GM18858 (cell line): Measurements from ENCODE around the gene SRSF2.
"Not testable (repeated sequence)": the region's sequence is repeated elsewhere in the genome, so short reads cannot be mapped to it uniquely, and the experiment has no call there.

Experiments
- ATAC-seq: cut with Tn5 transposase; IDR thresholded peaks from one replicate; pipeline ENCODE4 v1.9.1; 2021; ENCODE audit not compliant: unreplicated experiment

Gene SRSF2

DNA sequence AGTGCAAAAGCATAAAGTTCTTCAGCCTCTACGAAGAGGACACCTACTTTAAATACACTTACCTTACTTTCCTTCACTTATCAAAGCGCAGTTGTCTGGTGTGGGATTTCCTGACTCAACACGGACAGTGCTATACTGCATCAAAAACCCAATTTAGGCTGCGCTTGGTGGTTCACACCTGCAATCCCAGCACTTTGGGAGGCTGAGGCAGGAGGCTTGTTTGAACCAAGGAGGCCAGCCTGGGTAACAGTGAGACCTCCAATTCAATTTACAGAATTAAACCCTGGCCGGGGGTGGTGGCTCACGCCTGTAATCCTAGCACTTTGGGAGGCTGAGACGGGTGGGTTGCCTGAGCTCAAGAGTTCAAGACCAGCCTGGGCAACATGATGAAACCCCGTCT is 14.9 kb downstream of the SRSF2 start:
- no peak for ATAC-seq

DNA sequence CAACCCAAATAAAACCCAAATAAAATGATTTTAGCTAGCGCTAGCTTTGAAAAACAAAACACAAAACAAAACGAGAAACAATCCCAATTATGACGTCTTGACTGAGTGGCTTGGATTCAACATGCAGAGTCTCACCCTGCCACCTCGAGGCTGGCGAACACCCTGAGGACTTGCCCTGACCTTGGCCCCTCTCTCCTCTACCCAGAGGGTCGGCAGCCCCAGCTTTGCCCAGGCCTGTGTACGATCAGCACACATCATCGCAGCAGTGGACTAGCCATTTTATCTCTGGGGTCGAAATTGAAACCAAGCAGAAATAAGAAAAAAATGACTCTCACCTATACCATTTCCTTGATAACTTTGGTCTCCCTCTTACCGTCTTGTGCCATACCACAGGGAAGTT is 15.7 kb downstream of the SRSF2 start:
- no peak for ATAC-seq

DNA sequence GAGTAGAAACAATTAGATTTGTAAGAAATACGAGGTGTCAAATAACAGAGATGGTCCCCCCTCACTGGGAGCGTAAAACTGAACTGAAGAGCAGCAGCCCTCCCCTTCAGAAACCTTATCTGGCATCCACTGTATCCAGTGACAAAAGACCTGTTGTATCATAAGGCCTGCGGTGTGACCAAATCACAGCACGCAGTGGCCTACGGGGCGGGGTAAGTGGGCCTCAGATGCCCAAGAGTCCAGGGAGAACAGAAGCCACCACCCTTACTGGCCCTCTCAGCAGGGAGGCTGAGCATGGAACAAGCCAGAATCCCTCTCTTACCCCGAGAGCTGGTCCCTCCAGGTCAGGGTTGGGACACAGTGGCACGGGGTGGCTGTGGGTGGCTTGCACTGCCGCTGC is 16.2 kb downstream of the SRSF2 start:
- no peak for ATAC-seq

DNA sequence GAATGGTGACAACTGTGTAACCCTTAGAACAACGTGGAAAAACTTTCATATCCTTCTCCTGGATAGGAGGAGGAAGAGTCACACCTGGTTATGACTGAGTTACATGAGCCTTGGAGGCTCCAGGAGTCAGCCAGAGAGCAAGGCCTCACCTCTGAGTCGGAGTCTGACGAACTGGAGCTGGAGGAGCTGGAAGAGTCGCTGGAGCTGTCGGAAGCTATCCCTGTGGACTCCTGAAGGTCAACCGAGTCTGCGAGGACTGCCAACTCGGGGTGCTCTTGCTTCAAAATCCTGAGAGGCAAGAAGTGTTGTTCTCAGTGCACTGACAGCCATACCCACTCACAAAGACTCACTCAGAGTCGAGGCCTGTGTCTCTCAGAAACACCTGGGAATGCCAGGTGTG is 16.9 kb downstream of the SRSF2 start:
- ATAC-seq = no peak

DNA sequence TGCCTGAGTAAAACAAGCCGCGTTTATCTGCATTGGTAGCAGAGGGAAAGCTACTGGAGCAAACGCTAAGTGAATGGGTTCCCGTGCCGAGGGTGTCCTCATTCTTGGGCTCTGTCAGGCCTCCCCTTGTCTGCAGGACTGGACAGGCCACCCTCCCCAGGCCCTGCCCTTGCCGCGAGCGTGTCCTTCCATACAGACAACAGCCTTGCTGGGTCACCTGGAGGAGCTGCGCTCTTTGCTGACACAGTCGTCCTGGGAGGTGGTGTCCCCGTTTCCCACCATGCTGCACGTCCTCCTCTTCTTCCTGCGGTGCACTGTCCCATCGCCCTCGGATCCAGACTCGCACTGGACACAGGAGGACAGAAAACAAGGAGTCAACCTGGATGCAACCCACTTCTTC is 18.6 kb downstream of the SRSF2 start:
- no peak for ATAC-seq

DNA sequence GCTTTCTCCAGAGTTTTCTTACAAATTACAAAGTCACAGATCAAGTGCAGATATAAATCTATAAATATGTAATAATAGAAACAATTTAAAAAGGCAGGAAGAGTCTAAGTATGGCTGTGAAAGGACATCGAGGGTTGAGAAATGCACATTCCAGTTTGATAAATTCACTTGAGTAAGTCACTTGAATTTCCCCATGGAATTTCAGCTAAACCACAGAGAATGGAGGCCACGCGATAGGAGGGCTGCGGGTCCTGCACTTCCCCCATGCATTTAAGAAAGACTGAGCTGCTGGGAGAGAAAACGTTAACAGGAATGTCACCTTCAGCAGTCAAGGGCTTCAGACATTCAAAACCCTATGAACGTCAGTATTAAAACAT is 20.3 kb downstream of the SRSF2 start:
- no peak for ATAC-seq

DNA sequence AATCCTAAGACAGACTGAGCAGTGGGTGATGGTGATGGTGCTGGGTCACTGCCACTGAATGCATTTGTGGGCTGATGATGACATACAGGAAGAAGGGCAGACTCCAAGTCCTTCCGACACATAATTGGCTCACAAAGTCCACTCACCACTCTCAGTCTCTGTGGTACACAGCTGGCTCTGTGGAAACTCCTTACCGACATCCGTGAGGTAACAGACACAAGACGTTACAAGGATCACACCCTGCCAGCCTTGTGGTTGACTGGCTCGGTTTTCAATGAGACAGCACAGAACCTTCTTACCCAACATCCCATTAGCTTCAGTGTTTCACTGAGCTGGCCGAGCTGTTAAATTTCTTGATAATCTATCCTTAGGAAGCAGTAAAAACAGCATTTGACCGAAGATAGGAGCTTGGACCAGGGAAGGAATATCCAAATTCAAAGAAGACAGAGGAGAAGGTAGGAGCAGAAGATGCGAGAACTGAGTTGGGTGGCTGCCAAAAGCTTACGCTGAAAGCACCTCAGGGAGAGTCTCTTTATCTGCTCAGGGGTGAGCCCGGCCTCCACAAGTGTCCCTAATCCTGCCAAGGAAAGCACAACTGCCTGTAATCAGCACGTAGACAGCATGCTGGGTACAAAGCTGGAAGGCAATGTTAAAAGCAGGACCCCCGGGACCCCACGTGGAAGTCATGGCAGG is 20.8 kb downstream of the SRSF2 start:
- no peak for ATAC-seq

DNA sequence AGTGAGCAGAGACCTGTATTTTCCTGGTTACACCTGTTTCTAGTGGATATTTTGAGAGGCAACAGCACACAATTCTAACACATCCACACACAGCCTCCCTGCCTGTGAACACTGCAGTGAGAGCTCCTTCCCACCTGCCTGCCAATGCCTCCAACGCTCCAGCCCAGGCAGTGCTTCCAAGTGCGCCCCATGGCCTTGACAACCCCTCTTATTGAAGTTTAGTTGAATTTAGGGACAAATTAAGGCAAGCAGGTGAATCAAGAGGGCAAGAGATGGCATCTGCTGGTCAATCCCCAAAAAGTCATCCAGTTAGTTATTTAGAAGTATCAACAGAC is 21.7 kb downstream of the SRSF2 start:
- no peak for ATAC-seq

DNA sequence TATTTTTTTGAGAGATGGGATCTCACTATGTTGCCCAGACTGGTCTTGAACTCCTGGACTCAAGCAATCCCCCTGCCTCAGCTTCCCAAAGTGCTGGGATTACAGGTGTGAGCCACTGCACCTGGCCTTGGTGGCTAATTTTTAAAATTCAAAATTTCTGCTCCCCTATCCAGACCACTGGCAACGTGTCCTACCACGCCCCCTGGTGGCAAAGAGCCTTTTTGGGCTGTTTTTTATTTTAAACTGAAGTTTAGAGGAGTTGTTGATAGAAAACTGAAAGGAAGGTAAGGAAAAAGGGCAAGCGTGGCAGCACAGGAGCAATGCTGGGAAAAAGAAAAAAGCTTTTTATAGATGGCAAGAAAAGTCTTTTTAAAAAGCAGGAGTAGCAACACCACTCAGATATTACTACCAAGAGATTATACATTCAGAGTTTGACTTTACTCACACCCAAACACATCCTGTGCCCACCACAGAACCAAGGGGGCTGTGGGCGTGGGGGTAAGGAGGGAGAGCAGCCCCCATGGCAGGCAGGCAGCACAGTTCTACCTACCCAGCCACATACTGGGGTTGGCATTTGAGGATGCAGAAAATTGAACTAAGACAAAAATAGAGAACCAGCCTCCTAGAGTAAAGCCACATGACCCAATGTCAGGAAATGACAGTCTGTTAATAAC is 22.2 kb downstream of the SRSF2 start:
- no peak for ATAC-seq

DNA sequence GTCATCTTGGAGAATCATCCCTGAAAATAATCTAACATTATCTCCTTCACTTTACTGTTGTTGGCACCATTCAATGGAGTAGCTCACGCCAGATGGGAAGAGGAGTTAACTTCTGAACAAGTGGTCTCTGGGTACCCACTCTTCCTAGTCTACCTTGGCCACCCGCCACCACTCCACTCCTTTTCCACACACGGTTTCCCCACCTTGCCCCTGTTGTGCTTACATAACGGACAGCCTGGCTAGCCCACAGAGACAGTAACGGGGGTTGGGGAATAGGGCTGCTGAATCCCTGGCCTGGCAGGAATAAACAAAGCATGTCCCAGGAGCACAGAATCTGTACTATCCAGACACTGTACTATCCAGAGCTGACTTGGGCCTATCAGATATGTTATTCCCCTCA is 22.8 kb downstream of the SRSF2 start:
- no peak for ATAC-seq

DNA sequence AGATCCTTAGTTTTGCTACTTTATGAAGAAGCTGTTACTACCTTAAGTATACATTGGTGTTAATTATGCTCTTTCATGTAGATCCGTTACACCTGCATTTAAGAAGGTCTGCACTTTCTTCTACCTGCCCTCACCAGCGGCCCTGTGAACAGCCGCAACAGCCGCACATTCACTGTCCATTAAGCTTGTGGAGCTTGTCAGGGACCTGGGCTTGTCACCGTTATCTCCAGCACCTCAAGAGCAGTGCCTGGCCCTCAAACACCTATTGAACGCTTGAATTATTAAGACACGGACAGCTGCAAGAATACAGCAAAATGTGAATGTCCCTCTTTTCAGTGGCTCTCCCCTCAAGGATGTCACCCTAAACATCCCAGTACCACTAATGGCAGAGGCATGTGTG is 23.4 kb downstream of the SRSF2 start:
- ATAC-seq = no peak

DNA sequence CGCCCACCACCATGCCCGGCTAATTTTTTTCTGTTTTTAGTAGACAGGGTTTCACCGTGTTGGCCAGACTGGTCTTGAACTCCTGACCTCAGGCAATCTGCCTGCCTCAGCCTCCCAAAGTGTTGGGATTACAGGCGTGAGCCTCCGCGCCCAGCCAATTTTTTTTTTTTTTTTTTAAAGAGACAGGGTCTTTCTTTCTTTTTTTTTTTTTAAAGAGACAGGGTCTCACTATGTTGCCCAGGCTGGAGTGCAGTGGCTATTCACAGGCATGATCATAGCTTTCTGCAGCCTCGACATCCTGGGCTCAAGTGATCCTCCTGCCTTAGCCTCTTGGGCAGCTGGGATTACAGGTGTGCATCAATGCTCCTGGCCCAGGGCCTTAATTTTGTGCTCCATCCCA is 24.8 kb downstream of the SRSF2 start:
- not testable (repeated sequence) for ATAC-seq

DNA sequence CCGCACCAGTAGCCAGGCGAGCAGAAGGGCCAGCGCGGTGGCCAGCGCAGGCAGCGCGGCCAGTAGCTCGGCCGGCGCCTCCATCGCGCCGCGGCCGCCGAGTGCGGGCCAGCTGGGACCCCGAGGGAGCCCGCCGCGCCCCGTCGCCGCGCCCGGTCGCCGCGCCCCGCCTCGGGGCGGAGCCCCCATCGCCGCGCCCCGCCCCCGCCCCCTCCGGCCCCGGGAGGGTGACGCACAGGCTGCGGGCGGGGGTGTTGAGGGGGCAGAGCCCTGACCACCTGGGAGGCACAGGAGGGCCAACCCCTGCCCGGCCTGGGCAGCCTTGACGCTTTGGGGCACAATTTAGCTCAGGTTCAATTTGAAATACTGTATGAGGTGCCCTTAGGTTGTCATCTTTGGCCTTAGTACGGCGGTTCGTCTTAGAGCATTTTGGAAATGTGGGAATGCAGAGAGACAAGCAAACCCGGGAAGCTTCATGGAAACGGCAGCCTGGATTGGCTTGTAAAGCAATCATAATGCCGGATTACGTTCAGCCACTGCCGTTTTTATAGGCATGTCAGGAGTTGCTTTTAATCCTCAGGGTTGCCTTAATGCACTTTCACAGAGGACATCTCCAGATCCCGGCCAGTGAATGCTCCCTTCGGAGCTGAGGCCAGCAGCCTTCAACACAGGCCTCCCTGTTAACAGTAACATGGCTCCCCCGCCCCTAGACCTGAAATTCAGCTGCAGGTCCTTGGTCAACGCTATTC is 26.1 kb downstream of the SRSF2 start, which contains the start of gene MXRA7:
MXRA7 (minus strand) TSS at position 103 of the 749 bp plus-strand sequence; CDS start at position 84, 19 bp downstream.
- ATAC-seq = no peak

DNA sequence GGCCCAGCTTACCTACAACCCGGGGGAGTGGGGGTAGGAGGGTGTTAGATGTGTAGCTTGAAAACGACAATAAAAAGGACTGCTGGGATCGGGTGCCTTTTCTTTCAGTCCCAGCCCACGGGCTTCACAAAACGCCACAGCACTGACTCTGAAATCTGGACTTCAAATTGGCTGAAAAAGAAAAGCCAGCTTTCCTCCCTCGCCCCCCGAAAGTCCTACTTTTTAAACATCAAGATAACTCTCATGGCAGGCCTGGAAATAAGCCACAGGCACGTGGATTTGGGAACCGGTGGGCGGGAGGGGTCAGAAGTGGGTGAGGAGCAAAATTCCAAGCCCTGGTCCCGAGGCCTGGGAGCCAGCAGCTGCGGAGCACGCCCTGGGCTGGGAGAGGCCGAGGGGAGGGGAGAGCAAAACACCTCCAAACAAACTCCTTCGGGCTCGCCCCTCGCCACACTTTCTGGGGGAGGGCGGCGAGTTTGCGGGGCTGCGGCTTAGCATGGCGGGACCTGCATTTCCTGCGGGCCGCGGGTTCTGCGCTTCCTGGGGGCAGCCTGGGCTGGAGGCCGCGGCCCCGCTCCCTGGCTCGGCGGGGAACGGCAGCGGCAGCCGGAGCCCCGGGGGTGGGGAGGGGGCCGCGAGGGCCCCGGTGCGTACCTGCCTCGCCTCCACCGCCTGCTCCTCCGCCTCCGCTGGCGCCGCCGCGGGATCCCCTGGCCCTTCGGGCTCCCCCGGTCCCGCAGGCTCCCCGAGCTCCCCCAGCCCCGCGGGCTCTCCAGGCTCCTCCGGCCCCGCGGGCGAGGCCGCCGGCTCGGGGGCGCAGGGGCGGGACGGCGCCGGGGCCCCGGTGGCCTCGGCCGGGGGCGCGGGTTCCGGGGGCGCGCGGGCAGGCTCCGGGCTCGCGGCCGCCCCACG is 26.9 kb downstream of the SRSF2 start:
- ATAC-seq = not testable (repeated sequence)

DNA sequence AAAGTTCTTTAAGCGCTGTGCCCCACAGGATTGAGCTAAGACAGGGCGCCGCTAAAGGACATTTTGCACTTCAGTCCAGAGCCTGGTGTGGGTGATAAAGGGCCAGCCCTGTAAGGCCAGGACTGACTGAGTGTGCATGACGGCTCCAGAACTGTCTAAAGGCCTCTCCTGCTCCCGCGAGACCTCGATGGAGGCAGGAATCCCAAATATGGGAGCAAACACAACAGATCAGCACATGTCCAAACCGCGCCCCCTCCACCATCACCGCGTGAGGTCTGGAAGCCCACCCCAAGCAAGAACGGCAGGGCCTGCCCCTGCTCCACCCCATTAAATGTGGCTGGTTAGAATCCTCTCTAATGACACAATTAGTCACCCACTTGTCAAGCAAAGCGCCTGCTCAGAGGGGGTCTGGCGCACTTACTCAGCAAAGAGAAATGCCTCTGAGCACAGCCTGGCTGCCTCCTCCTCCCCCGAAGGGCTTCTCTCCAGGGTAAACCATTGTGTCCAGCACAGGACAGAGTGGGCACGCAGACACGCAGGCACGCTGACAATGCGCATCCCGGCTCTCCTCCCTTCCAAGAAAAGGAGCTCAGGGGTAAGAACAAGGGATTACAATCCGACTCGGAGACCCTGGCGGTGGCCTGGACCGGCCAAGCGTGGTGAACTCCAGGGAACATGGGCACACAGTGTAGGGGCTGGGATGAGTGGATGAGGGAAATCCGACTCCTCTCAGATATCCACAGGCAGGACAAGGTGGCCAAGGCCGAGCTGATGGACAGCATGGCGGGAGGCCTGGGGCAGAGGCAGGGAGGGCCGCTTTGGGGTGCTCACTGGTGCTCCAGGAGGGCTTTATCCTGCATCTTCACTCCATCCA is 27.8 kb downstream of the SRSF2 start:
- ATAC-seq = no peak

DNA sequence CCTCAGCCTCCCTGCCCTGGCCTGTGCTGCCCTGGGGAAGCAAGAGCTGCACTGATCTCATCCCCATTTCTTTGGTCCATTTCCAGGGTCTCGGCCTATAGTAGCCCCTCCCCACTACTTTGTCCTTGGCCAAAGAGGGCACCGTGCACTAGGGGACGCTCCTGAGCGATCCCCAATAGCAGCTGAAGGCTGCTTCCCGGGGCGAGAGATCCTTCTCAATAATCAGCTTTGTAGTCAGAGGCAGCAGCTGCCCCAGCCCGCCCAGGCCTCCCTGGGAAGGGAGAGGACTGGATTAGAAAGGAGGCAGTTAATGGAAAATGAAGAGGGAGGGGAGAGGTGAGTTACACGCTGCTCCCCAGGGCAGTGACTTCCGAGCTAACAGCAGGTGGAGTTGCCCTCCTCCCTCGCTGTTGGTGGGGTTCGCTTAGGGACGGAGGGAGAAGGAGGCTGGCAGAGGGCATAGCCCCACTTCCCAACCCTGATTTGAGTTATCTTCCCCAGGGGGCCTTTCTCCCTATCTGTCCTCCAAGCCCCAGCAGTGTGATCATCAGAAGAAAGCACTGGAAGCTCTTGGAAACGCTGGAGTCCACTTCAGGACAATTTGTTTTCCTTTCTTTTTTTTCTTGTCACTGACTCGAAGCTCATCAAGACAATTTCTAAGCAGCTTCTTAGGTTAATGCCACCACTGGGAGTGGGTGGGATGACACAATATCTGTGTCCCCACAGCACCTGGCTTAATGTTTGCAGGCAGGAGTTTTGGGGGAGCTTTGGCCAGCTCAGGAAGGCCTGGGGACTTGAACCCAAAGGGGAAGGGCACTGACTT is 28.9 kb downstream of the SRSF2 start:
- ATAC-seq = no peak

DNA sequence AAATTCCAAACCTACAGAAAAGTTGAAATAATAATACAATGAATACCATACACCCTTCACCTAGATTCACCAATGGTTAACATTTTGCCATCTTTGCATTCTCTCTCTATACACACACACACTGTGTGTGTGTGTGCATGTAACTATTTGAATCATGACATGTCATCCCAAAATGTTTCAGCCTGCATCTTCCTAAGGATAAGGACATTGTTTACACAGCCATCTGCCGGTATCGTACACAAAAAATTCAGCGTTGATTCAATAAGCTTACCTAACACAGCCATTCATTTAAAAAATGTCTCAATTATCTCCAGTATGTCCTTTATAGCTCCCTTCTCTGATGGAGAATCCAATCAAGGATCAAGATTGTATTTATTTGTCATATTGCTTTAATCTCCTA is 30.3 kb downstream of the SRSF2 start:
- ATAC-seq = no peak

DNA sequence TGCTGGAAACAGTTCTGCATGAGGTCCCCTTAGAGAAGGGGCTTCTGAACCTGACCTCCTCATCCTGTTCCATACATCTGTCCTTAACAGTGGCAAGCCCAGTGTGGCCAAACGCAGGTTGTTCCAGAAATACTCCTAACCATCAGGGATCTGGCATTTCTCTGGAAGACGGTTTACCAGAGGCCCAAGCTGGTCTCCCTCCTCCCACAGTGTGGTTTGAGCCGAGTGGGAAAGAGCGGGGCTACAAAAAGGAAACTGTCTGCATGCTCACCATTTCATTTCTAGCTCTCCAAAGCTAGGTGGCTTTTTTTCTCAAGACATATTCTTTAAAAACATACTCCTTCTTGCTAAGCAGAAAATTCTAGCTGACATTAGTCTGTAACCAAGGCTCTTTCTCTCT is 32.3 kb downstream of the SRSF2 start:
- no peak for ATAC-seq

DNA sequence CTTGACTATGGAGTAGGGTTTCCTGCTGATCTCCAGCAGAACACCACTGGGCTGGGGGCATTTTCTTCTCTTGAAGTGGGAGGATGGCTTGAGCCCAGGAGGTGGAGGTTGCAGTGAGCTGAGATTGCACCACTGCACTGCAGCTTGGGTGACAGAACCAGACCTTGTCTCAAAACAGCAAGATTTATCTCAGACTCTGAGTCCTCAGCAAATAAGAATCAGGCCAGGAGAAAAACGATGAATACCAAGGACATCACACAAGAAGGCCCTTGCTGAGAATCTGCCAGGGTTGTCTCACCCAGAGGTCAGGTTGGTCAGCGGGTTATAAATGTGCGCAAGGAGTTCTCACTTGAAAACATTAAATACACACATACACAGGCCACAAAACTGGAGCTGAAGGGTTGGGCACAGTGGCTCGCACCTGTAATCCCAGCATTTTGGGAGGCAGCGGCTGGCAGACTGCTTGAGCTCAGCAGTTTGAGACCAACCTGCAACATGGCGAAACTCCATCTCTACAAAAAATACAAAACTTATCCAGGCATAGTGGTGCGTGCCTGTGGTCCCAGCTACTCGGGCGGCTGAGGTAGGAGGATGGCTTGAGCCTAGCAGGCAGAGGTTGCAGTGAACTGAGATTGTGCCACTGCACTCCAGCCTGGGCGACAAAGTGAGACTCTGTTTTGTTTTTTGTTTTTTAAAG is 34.0 kb downstream of the SRSF2 start:
- no peak for ATAC-seq
